T-helper 1 cell treated with Interleukin-12 subunit alpha and Interleukin-12 subunit beta and Interleukin-4 antibody, amounts not matched to agents 30 ng/mL and 1 ng/mL, for 36 hours (primary cell): ENCODE data around the gene ZNRF2. TPM values are rescaled to one million over a fixed set of nuclear protein-coding genes. Genes with fewer than 3 reads are reported as not detected.

Experiments
- intact Hi-C: fragments of 100-400 bp; cut with micrococcal nuclease; formaldehyde crosslinking; loops from one replicate; pipeline ENCODE4 v1.15.1; 2024
- total RNA-seq: library from RNA; stranded (reverse); gene quantifications from 2 replicates; pipeline ENCODE4 v1.2.3, GENCODE V29; 2022

ZNRF2 gene
- 14.4 and 15.6 TPM in 2 replicates for total RNA-seq

- intact Hi-C loops: loop anchor here (1.0 to 10.0 kb wide), 11 partner anchors 24 to 600 kb away; partner anchors contain the start of genes FKBP14, GARS1, GGCT and MTURN
These were observed at the start of gene ZNRF2 for GRCh38 chr7:30284298-30285066. ZNRF2 (plus strand) TSS chr7:30284597; CDS start chr7:30285358, 761 bp downstream.

DNA sequence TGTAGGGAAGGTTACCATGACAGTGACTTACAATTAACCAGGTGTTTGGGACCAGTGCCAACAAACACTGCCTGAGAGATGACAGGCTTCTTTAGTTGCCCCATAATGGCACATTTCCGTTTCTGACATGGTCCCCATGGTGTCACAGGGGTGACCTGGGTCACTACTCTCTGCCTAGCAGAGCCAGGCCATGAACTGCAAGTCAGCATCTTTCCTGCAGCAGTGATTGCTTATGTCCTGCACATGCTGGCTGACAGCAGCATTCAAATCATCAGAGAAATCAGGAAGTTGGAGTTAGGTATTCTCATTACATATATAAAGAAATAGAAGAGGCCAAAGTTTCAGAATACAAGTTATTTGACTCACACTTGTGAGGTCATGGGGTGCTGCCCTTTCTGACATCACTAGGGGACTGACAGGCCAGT lies 47.1 kb upstream of the ZNRF2 start:
- intact Hi-C loops: no loop called here

DNA sequence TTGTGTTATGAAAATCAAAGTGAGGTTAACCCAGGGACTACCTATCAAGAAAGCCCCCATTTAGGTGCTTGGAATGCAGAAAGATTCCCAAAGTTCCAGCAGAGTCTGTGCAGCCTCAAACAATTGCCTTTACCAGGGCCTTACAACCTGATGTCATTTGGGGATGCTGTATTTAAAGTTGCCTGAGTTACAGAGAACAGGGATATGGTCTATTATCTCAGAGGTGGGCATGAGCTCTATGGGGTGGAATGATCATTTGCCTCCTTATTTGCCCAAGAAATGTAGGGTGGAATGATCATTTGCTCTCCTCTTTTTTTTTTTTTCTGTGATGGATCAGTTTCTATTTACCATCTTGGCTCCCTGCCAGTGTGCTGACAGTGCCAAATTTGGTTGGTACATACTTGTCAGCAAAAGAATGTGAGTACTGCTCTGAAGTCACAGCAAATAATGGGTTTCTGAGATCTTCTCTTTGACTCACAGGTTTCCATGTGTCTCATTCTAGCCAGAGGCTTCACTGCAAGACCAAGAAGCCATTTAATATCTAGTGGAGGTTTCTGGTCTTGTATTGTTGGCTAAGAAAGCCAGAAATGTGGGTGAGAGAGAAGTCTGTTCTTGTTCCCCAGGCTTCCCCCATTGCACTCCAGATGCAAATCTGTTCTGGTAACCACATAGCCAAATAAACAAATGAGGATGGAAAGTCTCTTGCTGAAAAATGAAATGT lies 45.5 kb upstream of the ZNRF2 start:
- intact Hi-C loops: no loop called here

- intact Hi-C loops: no loop called here
These were observed 44.1 kb upstream of the ZNRF2 start for GRCh38 chr7:30240106-30240800.

- intact Hi-C loops: no loop called here
These were observed 42.6 kb upstream of the ZNRF2 start for GRCh38 chr7:30241767-30242166.

- intact Hi-C loops: no loop called here
These were observed 40.1 kb upstream of the ZNRF2 start for GRCh38 chr7:30244340-30244739.

DNA sequence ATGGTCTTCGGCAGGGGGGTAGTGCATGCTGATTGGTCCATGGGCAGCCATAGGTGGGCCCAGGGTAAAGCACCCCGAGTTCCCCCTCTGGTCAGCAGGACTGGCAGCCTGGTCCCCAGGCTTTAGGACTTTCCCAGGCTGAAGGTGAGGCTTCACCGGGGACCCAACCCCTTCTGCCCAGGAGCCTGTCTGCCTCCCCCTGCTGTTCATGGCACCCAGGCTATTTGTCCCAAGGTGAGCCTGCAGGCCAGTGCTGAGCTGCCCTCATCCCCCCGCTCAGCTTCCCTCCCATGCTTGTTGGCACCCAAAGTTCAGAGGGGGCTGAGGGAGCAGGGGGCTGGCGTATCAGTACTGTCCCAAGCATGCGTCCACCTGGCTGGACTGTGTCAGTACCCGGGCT lies 38.5 kb upstream of the ZNRF2 start:
- intact Hi-C loops: no loop called here

DNA sequence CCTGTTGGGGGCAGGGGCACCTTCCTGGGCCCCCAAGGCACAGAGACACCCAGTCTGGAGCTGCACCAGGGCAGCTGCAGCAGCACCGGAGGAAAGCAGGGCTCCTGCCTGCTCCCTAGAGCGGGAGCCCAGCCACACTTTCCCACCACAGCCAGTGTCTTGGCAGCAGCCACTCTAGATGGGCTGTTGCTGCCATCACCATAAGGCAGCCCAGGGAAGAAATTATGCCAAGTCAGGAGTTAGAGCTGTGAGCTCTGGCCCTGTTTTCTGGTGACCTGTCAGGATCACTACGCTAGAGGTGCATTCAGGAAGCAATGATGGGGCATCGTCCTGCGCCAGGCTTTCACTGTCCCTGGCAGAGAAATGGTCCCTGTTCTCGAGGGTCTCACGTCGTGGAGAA lies 38.0 kb upstream of the ZNRF2 start:
- intact Hi-C loops: no loop called here

DNA sequence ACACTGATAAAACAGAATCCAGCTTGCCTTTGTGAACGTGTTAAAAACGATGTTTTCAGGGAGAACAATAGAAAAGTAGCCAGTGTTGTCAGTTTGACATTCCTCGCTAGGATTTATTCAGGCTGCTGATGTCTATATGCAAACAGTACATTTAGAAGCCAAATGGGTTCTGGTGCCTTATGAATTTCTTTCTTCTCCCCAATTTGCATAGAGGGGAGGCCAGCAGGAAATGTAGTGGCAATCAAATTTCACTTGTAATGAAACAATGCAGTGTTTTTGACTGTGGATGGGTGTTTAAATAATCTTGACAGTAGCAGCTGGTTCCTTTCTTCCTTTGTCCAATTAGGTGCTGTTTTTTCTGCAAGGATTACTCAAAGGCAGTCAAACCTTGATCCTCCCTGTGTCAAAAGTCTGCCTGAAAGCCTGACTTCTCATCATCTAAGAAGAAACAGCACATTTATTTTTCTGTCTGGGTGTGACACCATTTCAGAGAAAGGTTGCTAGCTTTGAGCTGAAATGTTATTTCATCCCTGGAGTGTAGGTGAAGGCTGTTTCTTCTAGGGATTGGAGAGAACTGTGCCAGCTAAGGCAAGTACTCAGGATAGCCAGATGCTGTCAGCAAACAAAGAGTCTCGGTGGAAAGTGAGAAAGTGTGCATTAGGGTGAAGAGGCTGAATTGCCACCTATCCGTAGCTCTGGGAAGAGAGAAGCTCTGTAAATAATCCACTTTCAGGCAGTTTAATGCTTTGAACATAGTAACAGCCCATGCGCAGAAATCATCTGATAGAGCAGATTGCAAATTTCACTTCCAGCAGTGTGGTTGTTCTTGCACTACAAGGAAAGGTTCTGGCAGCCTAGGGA lies 36.6 kb upstream of the ZNRF2 start:
- intact Hi-C loops: no loop called here

DNA sequence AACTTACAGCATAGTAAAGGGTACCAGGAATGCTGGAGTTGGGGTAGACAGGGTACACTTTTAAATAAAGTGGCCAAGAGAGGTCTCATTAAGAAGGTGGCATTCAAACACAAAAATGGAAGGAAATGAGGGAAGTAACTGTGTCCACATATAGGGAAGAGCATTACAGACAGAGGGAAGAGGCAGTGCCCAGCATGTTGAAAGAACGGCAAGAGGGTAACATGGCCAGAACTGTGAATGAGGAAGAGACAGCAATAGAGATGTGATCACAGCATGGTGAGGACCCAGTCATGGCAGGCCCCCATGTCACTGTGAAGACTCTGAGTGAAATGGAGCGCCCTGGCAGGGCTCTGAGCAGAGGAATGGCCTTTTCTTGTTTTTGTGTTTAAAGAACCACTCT lies 35.1 kb upstream of the ZNRF2 start:
- intact Hi-C loops: no loop called here

- intact Hi-C loops: no loop called here
These were observed 34.2 kb upstream of the ZNRF2 start for GRCh38 chr7:30249986-30250774.

DNA sequence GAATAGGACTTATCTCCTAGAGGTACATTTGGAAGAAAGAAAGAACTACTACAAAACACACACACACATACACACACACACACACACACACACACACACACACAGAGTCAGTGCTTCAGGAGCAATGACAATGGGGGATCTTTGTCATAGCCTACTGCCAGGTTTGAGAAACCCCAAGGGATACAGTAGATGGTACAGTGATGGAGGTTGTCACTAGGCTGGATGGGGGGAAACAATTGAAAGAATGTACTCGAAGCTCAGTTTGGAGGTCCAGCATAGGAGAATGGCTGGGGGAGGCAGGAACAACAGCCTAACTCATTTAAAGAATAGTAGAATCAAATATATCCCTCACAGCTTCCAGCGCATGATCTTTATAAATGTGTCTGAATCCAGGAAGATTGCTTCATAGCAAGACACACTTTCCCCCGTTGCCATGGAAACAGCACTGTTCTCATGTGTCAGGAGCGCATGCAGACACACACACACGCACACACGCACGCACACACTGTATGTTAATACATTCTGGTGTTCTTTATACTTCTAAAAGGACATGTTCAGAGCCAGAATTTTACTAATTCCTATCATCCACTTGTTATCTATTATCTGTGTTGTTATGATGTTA lies 32.6 kb upstream of the ZNRF2 start:
- intact Hi-C loops: no loop called here

GRCh38 chr7:30252885-30253795 lies 31.3 kb upstream of the ZNRF2 start:
- intact Hi-C loops: no loop called here

DNA sequence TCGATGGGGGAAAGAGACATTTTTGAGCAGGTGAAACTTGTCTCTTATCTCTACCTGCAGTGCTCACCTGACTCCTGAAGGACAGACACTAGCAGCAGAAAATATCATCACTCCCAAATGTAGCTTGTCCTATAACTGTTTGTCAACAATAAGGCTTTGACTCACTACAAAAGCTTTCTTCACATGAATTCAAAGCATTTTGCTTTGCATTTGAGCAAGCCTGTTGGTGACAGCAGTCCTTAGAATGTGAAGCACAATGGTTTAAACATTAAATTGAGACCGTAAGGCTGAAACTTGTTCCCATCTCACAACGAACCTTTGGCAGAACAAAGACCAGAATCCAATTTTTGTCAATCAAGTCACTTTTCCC lies 30.6 kb upstream of the ZNRF2 start:
- intact Hi-C loops: no loop called here

DNA sequence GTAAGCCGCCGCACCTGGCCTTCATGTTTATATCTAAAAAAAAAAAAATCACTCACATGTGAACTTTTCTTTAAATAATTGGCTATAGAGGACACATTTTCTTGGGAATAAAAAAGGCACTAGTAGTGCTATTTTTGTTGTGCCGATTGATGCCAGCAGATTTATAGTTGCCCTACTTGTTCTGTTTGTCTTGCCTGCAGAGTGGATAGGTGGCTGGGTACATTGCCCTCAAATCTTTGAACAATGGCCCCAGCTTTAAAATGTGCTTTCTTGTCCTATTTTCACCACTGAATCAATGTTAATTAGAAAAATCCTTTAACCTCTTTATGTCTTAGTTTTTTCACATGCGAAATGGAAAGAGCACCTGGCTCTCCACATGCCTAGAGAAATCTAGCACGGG lies 30.1 kb upstream of the ZNRF2 start:
- intact Hi-C loops: no loop called here

- intact Hi-C loops: no loop called here
These were observed 29.7 kb upstream of the ZNRF2 start for GRCh38 chr7:30254717-30255063.

DNA sequence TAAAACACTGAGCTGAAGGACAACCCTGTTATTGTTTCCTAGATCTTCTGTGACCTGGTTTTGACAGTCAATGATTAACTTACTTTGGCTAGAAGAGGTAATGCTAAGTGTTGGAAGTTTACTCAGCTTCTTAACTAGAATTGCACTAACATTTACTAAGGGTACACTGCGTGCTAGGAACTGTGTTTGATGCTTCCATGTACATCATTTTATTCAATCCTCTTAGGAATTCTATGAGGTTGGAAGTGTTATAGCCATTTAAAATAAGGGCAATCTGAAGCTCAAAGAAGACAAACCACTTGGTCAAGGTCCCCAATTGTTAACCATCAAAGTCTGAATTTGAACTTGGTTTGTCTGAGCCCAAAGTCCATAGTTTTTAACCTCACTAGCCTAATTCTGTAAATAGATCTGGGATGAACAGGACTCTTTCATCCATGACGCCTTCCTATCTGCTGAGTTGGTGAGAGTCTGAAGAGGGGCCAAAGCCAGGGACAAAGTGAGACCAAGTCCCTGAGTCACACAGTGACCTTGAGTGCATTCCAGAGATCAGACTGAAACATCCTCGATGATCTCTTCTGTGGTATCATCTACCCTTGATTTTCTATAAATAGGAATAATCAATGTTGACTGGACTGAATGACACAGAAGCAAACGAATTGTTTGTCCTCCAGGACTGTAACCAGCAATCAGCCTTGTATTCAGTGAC lies 29.2 kb upstream of the ZNRF2 start:
- intact Hi-C loops: no loop called here

DNA sequence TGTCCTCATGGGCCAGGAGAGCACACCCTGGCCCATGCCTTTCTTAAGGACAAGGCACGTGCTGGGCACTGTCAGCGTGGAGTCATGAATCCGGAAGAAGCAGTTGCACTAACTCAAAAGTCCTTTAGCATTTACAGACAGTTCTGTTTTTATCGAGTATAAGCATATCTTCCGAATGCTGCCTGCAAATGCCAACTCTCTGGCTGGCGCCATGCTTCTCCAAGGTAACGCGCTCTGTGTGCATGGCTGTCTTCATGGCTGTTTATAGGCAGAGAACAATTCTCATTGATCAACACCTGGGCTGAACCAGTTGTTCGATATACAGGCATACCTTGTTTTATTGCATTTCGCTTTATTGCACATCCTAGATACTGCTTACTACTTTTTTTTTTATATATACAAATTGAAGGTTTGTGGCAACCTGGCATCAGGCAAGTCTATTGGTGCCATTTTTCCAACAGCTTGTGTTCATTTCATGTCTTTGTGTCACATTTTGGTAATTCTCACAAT lies 28.0 kb upstream of the ZNRF2 start:
- intact Hi-C loops: no loop called here
